Lung (tissue), 12 donors: ENCODE measurements around the gene BCL2L13. TPM values are rescaled to one million over a fixed set of nuclear protein-coding genes. Genes with fewer than 3 reads are reported as not detected.

Source experiments
- ATAC-seq: fragments of 200-7000 bp; cut with Tn5 transposase; one replicate; pipeline ENCODE4 v1.9.1; 2020; ENCODE audit warnings: moderate number of reproducible peaks; ENCODE audit not compliant: insufficient read depth, low FRiP score
- DNase-seq, 3 donors: peaks; one replicate each; pipeline ENCODE4 v3.0.0-alpha.2; 2013 to 2017
- H3K27ac ChIP-seq, 2 donors: one replicate each; pipeline ENCODE4 v1.5.1; 2013; ENCODE audit warnings: mild to moderate bottlenecking in 2 of 2, moderate library complexity in 2 of 2, control low read depth in 1 of 2, inconsistent platforms in 1 of 2, low read depth in 1 of 2, low read length in 1 of 2
- H3K27me3 ChIP-seq, 3 donors: one replicate each; pipeline ENCODE4 v1.5.1; 2013; ENCODE audit warnings: low read length in 2 of 3; ENCODE audit not compliant: control insufficient read depth in 3 of 3, insufficient read depth in 3 of 3
- H3K36me3 ChIP-seq, 4 donors: one replicate each; pipeline ENCODE4 v1.5.1; 2013; ENCODE audit warnings: low read length in 4 of 4, mild to moderate bottlenecking in 1 of 4, moderate library complexity in 1 of 4; ENCODE audit not compliant: control insufficient read depth in 4 of 4, insufficient read depth in 4 of 4
- H3K4me1 ChIP-seq, 5 donors: one replicate each; pipeline ENCODE4 v1.5.1; 2013; ENCODE audit warnings: low read length in 5 of 5, mild to moderate bottlenecking in 2 of 5, moderate library complexity in 1 of 5; ENCODE audit not compliant: control insufficient read depth in 5 of 5, insufficient read depth in 5 of 5
- H3K4me3 ChIP-seq: one replicate; pipeline ENCODE4 v1.5.1; 2013; ENCODE audit warnings: mild to moderate bottlenecking, control low read depth, moderate library complexity
- H3K9ac ChIP-seq, 2 donors: one replicate each; pipeline ENCODE4 v1.5.1; 2013; ENCODE audit warnings: low read length in 2 of 2, control low read depth in 1 of 2; ENCODE audit not compliant: insufficient read depth in 1 of 2
- H3K9me3 ChIP-seq, 4 donors: one replicate each; pipeline ENCODE4 v1.5.1; 2013; ENCODE audit warnings: low read length in 3 of 4, mild to moderate bottlenecking in 1 of 4, moderate library complexity in 1 of 4; ENCODE audit not compliant: control insufficient read depth in 4 of 4, insufficient read depth in 3 of 4
- CTCF ChIP-seq: IDR thresholded peaks from 2 replicates; pipeline ENCODE4 v1.5.1; 2012; ENCODE audit warnings: mild to moderate bottlenecking; ENCODE audit errors: control extremely low read depth, extremely low read depth
- WGBS, 2 donors: extraction: QIAGEN DNeasy Blood & Tissue Kit; methylation state at CpG; one replicate each; pipeline ENCODE4 v1.1.7; 2013; 5-methylcytosine and 5-hydroxymethylcytosine counted together
- polyA plus RNA-seq, 2 donors: library from polyadenylated mRNA; stranded (reverse); fragments of 200-250 nt; gene quantifications; one replicate each; pipeline ENCODE4 v1.2.1, GENCODE V29; 2013
- total RNA-seq, 2 donors: library from RNA; depleted of rRNA in 1 of 2; stranded (reverse); fragments of >200 nt in 1 of 2; gene quantifications; one replicate each; pipeline ENCODE4 v1.2.1, GENCODE V29; 2014 to 2021
- donor health status: control.
- donor health status: control.
- donor health status: Bipolar disorder and iron deficiency.
- donor health status: healthy.
- donor health status: DM: yes; HTN: yes; CAD: no.

BCL2L13 gene
- total and polyA plus RNA-seq, 4 donors: 21.4 to 52.4 (median 33.8) TPM

- no peak overlapping the region for H3K27ac ChIP-seq
- DNase-seq (no peak), ATAC-seq (no peak)
- no peak overlapping the region for H3K4me3 ChIP-seq
- WGBS, 2 donors: 93 to 97% methylated on average over 4 of the region's 4 CpGs
- H3K9me3 ChIP-seq: no peaks in the 10 kb centered on the region
- H3K4me1 ChIP-seq: peaks cover 0 to 15% (median 4%) of the 10 kb centered on the region in 5 donors
- TF ChIP-seq CTCF: no peak
- H3K27me3 ChIP-seq: no peaks in the 10 kb centered on the region
- peaks cover 0 to 17% (median 11%) of the 10 kb centered on the region in 4 donors for H3K36me3 ChIP-seq
- H3K9ac ChIP-seq: no peak overlapping the region
Observed at GRCh38 chr22:17607891-17608521, 30.6 kb upstream of the BCL2L13 start.

DNA sequence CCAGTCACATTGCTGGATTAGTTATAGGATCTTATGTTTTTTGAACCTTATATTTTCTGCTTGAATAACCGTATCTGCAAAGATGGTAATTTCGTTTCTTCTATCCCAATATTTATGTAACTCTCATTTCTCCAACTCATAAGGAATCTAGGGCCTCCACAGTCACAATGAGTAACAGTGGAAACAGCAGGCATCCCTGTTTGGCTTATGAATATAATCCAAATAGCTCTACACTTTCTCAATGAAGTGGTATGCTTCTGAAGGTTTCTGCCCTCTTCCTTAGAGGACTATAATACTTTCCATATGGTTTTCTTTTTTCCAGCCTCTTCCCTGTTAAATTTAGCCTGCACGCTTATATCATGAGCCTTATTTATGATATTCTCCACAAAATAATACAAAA is 26.5 kb upstream of the BCL2L13 start:
- TF ChIP-seq CTCF: no peak
- Histone ChIP-seq H3K4me1 (peaks cover 0 to 13% (median 0%) of the 10 kb centered on the region in 5 donors), H3K27me3 (no peaks in the 10 kb centered on the region), H3K9me3 (no peaks in the 10 kb centered on the region), H3K9ac (no peak overlapping the region), H3K4me3 (no peak overlapping the region), H3K36me3 (peaks cover 0 to 18% (median 12%) of the 10 kb centered on the region in 4 donors), H3K27ac (no peak overlapping the region)
- no peak for DNase-seq
- no peak for ATAC-seq
- 61 to 80% methylated on average over 3 of the region's 3 CpGs for WGBS, 2 donors

GRCh38 chr22:17613280-17613679 is 25.3 kb upstream of the BCL2L13 start:
- ATAC-seq (no peak), DNase-seq (no peak)
- no peaks in the 10 kb centered on the region for H3K9me3 ChIP-seq
- no peak overlapping the region for H3K9ac ChIP-seq
- no peaks in the 10 kb centered on the region for H3K27me3 ChIP-seq
- no peak overlapping the region for H3K4me3 ChIP-seq
- H3K4me1 ChIP-seq: peaks cover 0 to 10% (median 0%) of the 10 kb centered on the region in 5 donors
- no peak overlapping the region for H3K27ac ChIP-seq
- H3K36me3 ChIP-seq: peaks cover 0 to 16% (median 9%) of the 10 kb centered on the region in 4 donors
- 91 to 97% methylated on average over 7 of the region's 7 CpGs for WGBS, 2 donors
- no peak for TF ChIP-seq CTCF
